Panc1 (cell line): ENCODE results near the gene FAM222B.

ENCODE experiments used
- POLR2AphosphoS5 ChIP-seq: IDR thresholded peaks from 2 replicates; pipeline ENCODE4 v1.6.1; 2012; ENCODE audit warnings: mild to moderate bottlenecking, low read depth, low read length, moderate library complexity
- SIN3A ChIP-seq: IDR thresholded peaks from 2 replicates; pipeline ENCODE4 v1.6.1; 2012; ENCODE audit warnings: low read depth, mild to moderate bottlenecking, low read length, moderate library complexity, borderline replicate concordance; ENCODE audit not compliant: insufficient read depth
- TF ChIP-seq, protein P1 (sequence below): fragments of 450-650 bp; IDR thresholded peaks from 2 replicates; pipeline ENCODE4 v1.5.1; 2017; ENCODE audit warnings: mild to moderate bottlenecking
- TF ChIP-seq, protein P2 (sequence below), 2 experiments: IDR thresholded peaks; 2 replicates each; pipeline ENCODE4 v1.6.1; 2011 to 2012; ENCODE audit warnings: low read depth in 2 of 2, control low read depth in 1 of 2, low read length in 1 of 2, mild to moderate bottlenecking in 1 of 2, moderate library complexity in 1 of 2; ENCODE audit not compliant: insufficient read depth in 1 of 2

DNA sequence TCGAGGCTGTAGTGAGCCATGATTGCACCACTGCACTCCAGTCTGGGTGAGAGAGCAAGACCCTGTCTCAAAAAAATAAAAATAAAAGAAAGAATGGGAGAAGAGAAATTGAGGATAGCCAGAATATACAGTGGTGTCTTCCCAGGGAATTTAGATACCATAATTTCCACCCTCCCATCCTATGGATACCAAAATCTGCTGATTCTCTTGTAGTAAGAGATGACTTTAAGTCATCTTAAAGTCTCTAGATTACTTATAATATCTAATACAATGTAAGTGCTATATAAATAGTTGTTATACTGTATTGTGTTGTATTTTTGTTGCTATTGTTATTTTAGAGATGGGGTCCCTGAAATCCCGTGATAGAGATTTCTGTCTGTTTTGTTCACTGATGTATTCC is 10.7 kb upstream of the FAM222B start:
- TF ChIP-seq, protein P1, sequence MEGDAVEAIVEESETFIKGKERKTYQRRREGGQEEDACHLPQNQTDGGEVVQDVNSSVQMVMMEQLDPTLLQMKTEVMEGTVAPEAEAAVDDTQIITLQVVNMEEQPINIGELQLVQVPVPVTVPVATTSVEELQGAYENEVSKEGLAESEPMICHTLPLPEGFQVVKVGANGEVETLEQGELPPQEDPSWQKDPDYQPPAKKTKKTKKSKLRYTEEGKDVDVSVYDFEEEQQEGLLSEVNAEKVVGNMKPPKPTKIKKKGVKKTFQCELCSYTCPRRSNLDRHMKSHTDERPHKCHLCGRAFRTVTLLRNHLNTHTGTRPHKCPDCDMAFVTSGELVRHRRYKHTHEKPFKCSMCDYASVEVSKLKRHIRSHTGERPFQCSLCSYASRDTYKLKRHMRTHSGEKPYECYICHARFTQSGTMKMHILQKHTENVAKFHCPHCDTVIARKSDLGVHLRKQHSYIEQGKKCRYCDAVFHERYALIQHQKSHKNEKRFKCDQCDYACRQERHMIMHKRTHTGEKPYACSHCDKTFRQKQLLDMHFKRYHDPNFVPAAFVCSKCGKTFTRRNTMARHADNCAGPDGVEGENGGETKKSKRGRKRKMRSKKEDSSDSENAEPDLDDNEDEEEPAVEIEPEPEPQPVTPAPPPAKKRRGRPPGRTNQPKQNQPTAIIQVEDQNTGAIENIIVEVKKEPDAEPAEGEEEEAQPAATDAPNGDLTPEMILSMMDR: no peak
- no peak for TF ChIP-seq POLR2AphosphoS5
- TF ChIP-seq, protein P2, sequence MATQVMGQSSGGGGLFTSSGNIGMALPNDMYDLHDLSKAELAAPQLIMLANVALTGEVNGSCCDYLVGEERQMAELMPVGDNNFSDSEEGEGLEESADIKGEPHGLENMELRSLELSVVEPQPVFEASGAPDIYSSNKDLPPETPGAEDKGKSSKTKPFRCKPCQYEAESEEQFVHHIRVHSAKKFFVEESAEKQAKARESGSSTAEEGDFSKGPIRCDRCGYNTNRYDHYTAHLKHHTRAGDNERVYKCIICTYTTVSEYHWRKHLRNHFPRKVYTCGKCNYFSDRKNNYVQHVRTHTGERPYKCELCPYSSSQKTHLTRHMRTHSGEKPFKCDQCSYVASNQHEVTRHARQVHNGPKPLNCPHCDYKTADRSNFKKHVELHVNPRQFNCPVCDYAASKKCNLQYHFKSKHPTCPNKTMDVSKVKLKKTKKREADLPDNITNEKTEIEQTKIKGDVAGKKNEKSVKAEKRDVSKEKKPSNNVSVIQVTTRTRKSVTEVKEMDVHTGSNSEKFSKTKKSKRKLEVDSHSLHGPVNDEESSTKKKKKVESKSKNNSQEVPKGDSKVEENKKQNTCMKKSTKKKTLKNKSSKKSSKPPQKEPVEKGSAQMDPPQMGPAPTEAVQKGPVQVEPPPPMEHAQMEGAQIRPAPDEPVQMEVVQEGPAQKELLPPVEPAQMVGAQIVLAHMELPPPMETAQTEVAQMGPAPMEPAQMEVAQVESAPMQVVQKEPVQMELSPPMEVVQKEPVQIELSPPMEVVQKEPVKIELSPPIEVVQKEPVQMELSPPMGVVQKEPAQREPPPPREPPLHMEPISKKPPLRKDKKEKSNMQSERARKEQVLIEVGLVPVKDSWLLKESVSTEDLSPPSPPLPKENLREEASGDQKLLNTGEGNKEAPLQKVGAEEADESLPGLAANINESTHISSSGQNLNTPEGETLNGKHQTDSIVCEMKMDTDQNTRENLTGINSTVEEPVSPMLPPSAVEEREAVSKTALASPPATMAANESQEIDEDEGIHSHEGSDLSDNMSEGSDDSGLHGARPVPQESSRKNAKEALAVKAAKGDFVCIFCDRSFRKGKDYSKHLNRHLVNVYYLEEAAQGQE (IDR thresholded peaks at IDR 0.05; ENCODE audit: insufficient read depth in 1 of 2, low read depth in 2 of 2, low read length in 1 of 2): no peak
- TF ChIP-seq SIN3A: no peak
